HCT116 (cell line): Measurements from ENCODE around the gene TLCD3B.

Source experiments
- EGR1 ChIP-seq: IDR thresholded peaks from 2 replicates; pipeline ENCODE4 v1.6.1; 2012; ENCODE audit warnings: low read depth
- MAX ChIP-seq: IDR thresholded peaks from 2 replicates; pipeline ENCODE4 v1.6.1; 2012
- POLR2A ChIP-seq: IDR thresholded peaks from 2 replicates; pipeline ENCODE4 v1.7.0; 2011; ENCODE audit warnings: borderline replicate concordance; ENCODE audit not compliant: insufficient read depth, insufficient read length; ENCODE audit errors: extremely low read depth

GRCh38 chr16:30018731-30019158 lies 12.3 kb downstream of the TLCD3B start:
- TF ChIP-seq MAX (no peak), EGR1 (no peak), POLR2A (no peak)
